Measurements from ENCODE around the gene MTAP. TPM values are rescaled to one million over a fixed set of nuclear protein-coding genes. Genes with fewer than 3 reads are reported as not detected.

The MTAP gene
- total RNA-seq, 1 experiment from 2014 or later: 102 TPM

DNA sequence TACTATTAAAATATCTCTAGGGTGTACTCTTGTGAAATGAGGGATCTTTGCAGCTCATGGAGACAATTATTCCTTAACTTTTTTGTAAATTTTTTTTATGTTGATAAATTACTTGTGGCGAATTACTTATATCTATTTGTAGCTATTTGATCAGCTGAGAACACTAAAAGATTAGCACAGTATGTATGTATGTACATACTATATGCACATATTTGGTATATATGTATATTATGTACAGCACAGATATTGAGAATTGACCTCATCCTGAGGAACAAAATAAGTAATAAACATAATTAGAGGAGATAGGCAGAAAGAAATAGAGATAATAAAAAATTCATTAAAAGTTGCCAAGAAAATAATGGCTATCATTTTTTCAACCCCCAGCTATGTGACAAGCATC, 180.0 kb downstream of the MTAP start:
- no peaks in the 10 kb centered on the region for H3K79me1 ChIP-seq (ENCODE audit: insufficient read depth, low read depth, low read length, poor library complexity, severe bottlenecking)
- H4K5ac ChIP-seq (ENCODE audit: insufficient read length, low read depth, low read length): no peak overlapping the region
- H2BK15ac ChIP-seq (ENCODE audit: low read depth, low read length): no peak overlapping the region
- H3K79me2 ChIP-seq (ENCODE audit: insufficient read depth, low read length): no peaks in the 10 kb centered on the region
- no peak overlapping the region for H2BK20ac ChIP-seq (ENCODE audit: low read depth, low read length, poor library complexity, severe bottlenecking)
- no CpG with 5 or more reads among the region's 1 CpG for WGBS (ENCODE audit: extremely low coverage, insufficient read length, low lambda C conversion rate)
- no peak overlapping the region for H2BK5ac ChIP-seq (ENCODE audit: insufficient read length, low read length)
- no peak overlapping the region for H3K4ac ChIP-seq (ENCODE audit: low read depth, low read length)
- H4K20me1 ChIP-seq (ENCODE audit: control insufficient read depth, insufficient read depth, insufficient read length): no peaks in the 10 kb centered on the region
- Mint-ChIP-seq H3K4me3 (no peak overlapping the region), H3K4me1 (peaks cover 0 to 2% of the 10 kb centered on the region in 2 experiments; a peak in 2 of 4 replicates), H3K27ac (no peak overlapping the region), H3K9me3 (no peaks in the 10 kb centered on the region; a peak in 2 of 5 replicates), H3K27me3 (ENCODE audit: low read depth) (peaks cover 95% of the 10 kb centered on the region), H3K36me3 (ENCODE audit: insufficient read depth in 1 of 3, low read depth in 3 of 3) (no peaks in the 10 kb centered on the region)
- H3K9me3 ChIP-seq (ENCODE audit: control insufficient read depth, low read depth, low read length): no peaks in the 10 kb centered on the region
- TF ChIP-seq, protein P1, sequence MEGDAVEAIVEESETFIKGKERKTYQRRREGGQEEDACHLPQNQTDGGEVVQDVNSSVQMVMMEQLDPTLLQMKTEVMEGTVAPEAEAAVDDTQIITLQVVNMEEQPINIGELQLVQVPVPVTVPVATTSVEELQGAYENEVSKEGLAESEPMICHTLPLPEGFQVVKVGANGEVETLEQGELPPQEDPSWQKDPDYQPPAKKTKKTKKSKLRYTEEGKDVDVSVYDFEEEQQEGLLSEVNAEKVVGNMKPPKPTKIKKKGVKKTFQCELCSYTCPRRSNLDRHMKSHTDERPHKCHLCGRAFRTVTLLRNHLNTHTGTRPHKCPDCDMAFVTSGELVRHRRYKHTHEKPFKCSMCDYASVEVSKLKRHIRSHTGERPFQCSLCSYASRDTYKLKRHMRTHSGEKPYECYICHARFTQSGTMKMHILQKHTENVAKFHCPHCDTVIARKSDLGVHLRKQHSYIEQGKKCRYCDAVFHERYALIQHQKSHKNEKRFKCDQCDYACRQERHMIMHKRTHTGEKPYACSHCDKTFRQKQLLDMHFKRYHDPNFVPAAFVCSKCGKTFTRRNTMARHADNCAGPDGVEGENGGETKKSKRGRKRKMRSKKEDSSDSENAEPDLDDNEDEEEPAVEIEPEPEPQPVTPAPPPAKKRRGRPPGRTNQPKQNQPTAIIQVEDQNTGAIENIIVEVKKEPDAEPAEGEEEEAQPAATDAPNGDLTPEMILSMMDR (conservative IDR thresholded peaks at IDR 0.05): no peak
- H4K91ac ChIP-seq (ENCODE audit: insufficient read length, low read depth, low read length): no peak overlapping the region
- H2AFZ ChIP-seq (ENCODE audit: low read length): no peak overlapping the region
- no peak overlapping the region for H2AK5ac ChIP-seq (ENCODE audit: insufficient read length, low read length)
- H2BK12ac ChIP-seq (ENCODE audit: insufficient read length, low read depth, low read length): no peak overlapping the region
- H3K14ac ChIP-seq (ENCODE audit: insufficient read depth, low read length): no peak overlapping the region
- H3K18ac ChIP-seq (ENCODE audit: insufficient read length, low read depth, low read length): no peak overlapping the region
- H2BK120ac ChIP-seq (ENCODE audit: low read depth, low read length, poor library complexity, severe bottlenecking): no peak overlapping the region
- no peaks in the 10 kb centered on the region for H3K23me2 ChIP-seq (ENCODE audit: insufficient read length, low read depth, low read length, poor library complexity, severe bottlenecking)
- no peak overlapping the region for H3K27ac ChIP-seq (ENCODE audit: insufficient read length, low read depth, low read length)
- H3K4me1 ChIP-seq (ENCODE audit: insufficient read depth, low read length): no peaks in the 10 kb centered on the region; the same call in 1 of the 2 replicates
- no peak overlapping the region for H3K4me2 ChIP-seq (ENCODE audit: insufficient read depth, insufficient read length, low read length)
- no peak for DNase-seq
- H3T11ph ChIP-seq (ENCODE audit: low read length): no peak overlapping the region
- H3K27me3 ChIP-seq (ENCODE audit: insufficient read depth, low read length): peaks cover 33% of the 10 kb centered on the region; the same call in 1 of the 2 replicates
- H3K56ac ChIP-seq (ENCODE audit: insufficient read length, low read depth, low read length): no peak overlapping the region
- H3K23ac ChIP-seq (ENCODE audit: insufficient read length, low read depth, low read length): no peak overlapping the region
- H3K9ac ChIP-seq (ENCODE audit: extremely low read depth, insufficient read length, low read length): no peak overlapping the region
- H4K8ac ChIP-seq (replicated peaks; ENCODE audit: insufficient read length, low read depth, low read length): no peak overlapping the region

Measured in H9 (cell line).